Skin epidermis (tissue), 12 donors: ENCODE measurements around the gene SFT2D3.
A peak's percentile ranks its signal among the peaks of the same experiment; 100 is the strongest.
"Not testable (repeated sequence)": the region's sequence is repeated elsewhere in the genome, so short reads cannot be mapped to it uniquely, and the experiment has no call there.

Experiments used
- H3K27ac ChIP-seq, 21 experiments: fragments of 200-600 bp; sonication (generic) in 11 of 21; one replicate each; pipeline ENCODE4 v1.5.0; 2020; ENCODE audit warnings: mild to moderate bottlenecking in 3 of 21, inconsistent platforms in 2 of 21, moderate library complexity in 2 of 21
- H3K4me3 ChIP-seq, 7 experiments: fragments of 200-600 bp; sonication (generic) in 2 of 7; one replicate each; pipeline ENCODE4 v1.5.0; 2020; ENCODE audit warnings: inconsistent platforms in 2 of 7, mild to moderate bottlenecking in 2 of 7, moderate library complexity in 1 of 7

Gene SFT2D3

GRCh38 chr2:127733816-127734537 is 32.7 kb downstream of the SFT2D3 start:
- Histone ChIP-seq H3K4me3 (no peak overlapping the region), H3K27ac (peak overlapping the region in 2 of 21 experiments; percentile 7 to 17)

- no peak overlapping the region for H3K27ac ChIP-seq
Observed at GRCh38 chr2:127735044-127735443, 33.7 kb downstream of the SFT2D3 start.

GRCh38 chr2:127735537-127736399 is 34.5 kb downstream of the SFT2D3 start:
- H3K4me3 ChIP-seq: no peak overlapping the region
- H3K27ac ChIP-seq: no peak overlapping the region

More at GRCh38 chr2:127735044-127735443, 33.7 kb downstream of the SFT2D3 start:
- H3K4me3 ChIP-seq: no peak overlapping the region

- no peak overlapping the region for H3K4me3 ChIP-seq
- H3K27ac ChIP-seq: no peak overlapping the region
Observed at GRCh38 chr2:127737892-127738291, 36.6 kb downstream of the SFT2D3 start.

GRCh38 chr2:127739800-127740199 is 38.5 kb downstream of the SFT2D3 start:
- H3K27ac ChIP-seq: no peak overlapping the region
- H3K4me3 ChIP-seq: no peak overlapping the region

- no peak overlapping the region for H3K27ac ChIP-seq
- H3K4me3 ChIP-seq: no peak overlapping the region
Observed at GRCh38 chr2:127740665-127741288, 39.5 kb downstream of the SFT2D3 start.

GRCh38 chr2:127743477-127744026 is 42.3 kb downstream of the SFT2D3 start:
- H3K27ac ChIP-seq: no peak overlapping the region
- H3K4me3 ChIP-seq: no peak overlapping the region

GRCh38 chr2:127747621-127748020 is 46.3 kb downstream of the SFT2D3 start:
- no peak overlapping the region for H3K27ac ChIP-seq
- no peak overlapping the region for H3K4me3 ChIP-seq

- H3K4me3 ChIP-seq, H3K27ac ChIP-seq: not testable (repeated sequence)
Observed at GRCh38 chr2:127749537-127749936, 48.2 kb downstream of the SFT2D3 start.

GRCh38 chr2:127753374-127753773 is 52.1 kb downstream of the SFT2D3 start:
- no peak overlapping the region for H3K27ac ChIP-seq

GRCh38 chr2:127754186-127754585 is 52.9 kb downstream of the SFT2D3 start:
- Histone ChIP-seq H3K4me3 (no peak overlapping the region), H3K27ac (no peak overlapping the region)

More at GRCh38 chr2:127753374-127753773, 52.1 kb downstream of the SFT2D3 start:
- H3K4me3 ChIP-seq: no peak overlapping the region
